Embryonic facial prominence (tissue), 1 donor: ENCODE measurements around the gene ZNF580.

Experiments
- DNase-seq: peaks from one replicate; pipeline ENCODE4 v3.0.0-alpha.2; 2016; ENCODE audit errors: extremely low spot score

ZNF580 gene

GRCh38 chr19:55605637-55606470 lies 34.9 kb upstream of the ZNF580 start, which contains the start of gene ZNF865:
TSS of gene ZNF865 (plus strand) at chr19:55605647. CDS start at chr19:55613619, 7,972 bp downstream.
- DNase-seq: peak; percentile 82

- no peak for DNase-seq
Observed at GRCh38 chr19:55606471-55606787, 34.4 kb upstream of the ZNF580 start.

- DNase-seq: no peak
Observed at GRCh38 chr19:55606817-55607216, 34.0 kb upstream of the ZNF580 start.

DNA sequence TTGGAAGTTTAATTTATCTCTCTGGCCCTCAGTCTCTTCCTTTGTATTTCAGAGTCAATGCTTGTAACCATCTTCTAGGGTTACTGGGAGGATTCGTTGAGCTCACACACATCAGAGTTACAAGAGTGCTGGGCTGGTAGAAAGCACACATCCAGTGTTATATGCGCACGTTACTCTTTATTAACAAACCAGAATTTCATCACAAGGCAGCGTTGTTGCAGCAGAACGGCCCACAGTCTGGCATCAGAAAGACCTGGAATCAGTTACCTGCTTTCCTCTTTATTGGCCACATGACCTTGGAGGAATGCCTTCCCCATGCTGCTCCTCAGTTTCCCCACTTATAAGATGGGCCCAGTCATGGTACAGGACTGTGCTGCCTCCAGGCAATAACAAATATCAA lies 31.5 kb upstream of the ZNF580 start:
- DNase-seq: no peak

GRCh38 chr19:55611300-55611982 lies 29.4 kb upstream of the ZNF580 start:
- DNase-seq: no peak

DNA sequence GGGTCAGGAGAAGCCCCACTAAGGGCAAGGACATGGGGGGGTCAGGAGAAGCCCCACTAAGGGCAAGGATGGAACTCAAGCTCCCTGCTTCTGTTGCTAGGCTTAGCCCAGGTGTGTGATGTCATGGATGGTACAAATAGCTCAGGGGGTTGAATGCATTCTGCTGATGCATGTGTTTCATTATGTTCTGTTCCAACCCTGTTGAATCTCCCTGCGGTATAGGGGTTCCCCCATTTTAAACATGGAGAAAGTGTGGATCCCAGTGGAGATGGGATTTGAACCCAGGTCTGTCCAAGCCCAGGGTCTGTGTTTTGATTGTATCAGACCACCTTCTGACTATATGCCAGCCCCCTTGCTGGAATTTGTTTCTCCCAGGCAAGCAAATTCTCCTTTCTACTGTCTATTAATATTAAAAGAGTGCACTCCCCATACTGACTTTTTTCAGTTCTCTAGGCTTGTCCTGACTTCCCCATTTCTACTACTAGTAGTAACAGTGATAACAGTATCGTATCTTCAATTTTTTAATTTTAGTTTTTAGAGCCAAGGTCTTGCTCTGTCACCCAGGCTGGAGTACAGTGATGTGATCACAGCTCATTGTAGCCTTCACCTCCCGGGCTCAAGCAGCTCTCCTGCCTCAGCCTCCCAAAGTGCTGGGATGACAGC lies 28.7 kb upstream of the ZNF580 start:
- no peak for DNase-seq

DNA sequence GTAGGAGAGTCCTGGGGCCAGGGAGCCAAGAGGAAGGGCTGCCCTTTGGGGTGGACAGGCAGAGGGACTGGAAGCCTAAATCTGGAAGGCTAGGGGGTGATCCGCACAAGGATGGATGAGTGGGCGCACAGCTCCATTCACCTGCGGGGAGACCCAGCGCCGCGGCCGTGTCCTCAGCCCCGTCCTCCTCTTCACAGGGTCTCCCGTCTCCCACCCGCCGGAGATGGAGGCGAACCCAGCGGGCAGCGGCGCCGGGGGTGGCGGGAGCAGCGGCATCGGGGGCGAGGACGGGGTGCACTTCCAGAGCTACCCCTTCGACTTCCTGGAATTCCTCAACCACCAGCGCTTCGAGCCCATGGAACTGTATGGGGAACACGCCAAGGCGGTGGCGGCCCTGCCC lies 27.4 kb upstream of the ZNF580 start:
- DNase-seq: no peak

GRCh38 chr19:55613930-55614710 lies 26.7 kb upstream of the ZNF580 start:
- DNase-seq: no peak

GRCh38 chr19:55614711-55615542 lies 25.9 kb upstream of the ZNF580 start:
- DNase-seq: no peak

DNA sequence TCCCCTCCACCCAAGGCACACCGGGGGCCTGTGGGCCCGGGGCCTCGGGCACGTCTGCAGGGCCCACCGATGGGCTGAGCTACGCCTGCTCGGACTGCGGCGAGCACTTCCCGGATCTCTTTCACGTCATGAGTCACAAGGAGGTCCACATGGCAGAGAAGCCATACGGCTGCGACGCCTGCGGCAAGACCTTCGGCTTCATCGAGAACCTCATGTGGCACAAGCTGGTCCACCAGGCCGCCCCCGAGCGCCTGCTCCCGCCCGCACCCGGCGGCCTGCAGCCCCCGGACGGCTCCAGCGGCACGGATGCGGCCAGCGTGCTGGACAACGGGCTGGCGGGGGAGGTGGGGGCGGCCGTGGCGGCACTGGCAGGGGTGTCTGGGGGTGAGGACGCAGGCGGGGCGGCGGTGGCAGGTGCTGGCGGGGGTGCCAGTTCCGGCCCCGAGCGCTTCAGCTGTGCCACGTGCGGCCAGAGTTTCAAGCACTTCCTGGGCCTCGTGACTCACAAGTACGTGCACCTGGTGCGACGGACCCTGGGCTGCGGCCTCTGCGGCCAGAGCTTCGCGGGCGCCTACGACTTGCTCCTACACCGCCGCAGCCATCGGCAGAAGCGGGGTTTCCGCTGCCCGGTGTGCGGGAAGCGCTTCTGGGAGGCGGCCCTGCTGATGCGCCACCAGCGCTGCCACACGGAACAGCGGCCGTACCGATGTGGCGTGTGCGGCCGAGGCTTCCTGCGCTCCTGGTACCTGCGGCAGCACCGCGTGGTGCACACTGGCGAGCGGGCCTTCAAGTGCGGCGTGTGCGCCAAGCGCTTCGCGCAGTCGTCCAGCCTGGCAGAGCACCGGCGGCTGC lies 25.0 kb upstream of the ZNF580 start:
- DNase-seq: no peak

- no peak for DNase-seq
Observed at GRCh38 chr19:55616395-55616875, 24.4 kb upstream of the ZNF580 start.

DNA sequence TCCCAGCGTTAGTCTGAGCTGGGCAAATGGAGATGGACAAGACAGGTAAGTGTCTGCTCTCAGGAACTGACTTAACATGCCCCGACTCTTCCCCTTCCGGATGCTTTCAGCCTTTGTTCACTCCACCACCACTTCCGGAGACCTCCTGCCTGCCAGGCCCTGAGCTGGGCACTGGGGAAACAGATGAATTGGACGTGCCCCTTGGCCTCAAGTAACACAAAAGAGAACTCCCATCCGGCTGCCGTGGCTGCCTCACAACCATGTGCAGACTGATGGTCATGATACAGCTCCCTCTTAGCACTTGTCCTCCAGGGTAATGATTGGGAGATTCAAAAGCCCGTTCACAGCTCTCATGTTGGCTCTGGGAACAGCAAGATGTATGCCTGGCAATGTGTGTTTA lies 23.4 kb upstream of the ZNF580 start:
- DNase-seq: no peak

DNA sequence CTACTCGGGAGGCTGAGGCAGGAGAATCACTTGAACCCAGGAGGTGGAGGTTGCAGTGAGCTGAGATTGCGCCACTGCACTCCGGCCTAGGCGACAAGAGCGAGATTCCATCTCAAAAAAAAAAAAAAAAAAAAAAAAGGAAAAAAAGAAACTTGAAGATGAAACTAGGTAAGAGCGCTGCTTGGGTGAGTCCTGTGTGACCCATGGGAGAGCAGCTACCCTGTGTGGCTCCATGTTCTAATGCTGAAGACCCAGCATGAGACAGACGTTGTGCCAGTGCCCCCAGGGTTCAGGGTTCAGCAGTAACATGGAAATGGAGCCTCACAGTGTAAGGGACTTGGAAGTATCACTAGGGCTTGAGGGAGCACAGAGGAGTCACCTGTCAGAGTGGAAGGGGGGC lies 22.4 kb upstream of the ZNF580 start:
- DNase-seq: no peak

DNA sequence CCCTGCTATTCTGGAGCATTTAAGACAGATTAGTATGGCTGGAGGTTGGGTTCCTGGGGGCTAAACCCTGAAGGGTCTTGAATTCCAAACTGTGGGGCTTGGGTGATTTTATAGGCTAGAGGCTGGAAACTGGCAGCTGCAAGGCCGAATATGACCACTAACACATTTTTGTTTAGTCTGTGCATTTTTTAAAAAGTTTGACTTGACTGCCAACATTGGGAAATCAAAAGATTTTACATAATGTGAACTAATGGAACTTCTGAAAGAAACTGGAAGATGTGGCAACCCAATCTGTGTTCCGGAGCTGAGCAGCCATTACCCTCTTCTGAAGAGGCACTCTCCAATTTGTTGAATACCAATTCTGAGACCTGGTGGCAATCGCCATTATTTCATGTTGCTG lies 21.5 kb upstream of the ZNF580 start:
- DNase-seq: no peak

- DNase-seq: no peak
Observed at GRCh38 chr19:55620410-55621204, 20.2 kb upstream of the ZNF580 start.

- DNase-seq: no peak
Observed at GRCh38 chr19:55621205-55621672, 19.6 kb upstream of the ZNF580 start.

DNA sequence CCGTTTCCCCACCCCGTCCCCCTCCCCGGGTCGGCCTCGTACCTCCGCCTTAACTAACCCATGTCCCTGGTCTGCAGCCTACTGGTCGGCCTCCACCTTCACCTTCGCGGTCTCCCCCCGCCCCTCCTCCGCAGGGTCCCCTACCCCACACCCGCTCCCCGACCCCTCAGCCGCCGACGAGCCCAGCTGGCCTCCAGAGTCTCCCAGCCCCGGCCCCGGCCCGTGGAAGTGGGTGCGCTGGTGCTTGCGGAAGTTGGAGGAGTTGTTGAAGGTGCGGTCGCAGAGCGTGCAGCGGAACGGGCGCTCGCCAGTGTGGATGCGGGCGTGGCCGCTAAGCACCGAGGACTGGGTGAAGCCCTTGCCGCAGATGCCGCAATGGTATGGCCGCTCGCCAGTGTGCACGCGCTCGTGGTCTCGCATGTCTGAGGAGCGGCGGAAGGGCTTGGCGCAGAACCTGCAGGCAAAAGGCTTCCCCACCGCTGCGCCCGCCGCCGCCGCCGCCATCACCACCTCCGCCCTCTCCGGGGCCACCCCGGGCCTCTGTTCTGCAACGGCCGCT lies 19.1 kb upstream of the ZNF580 start:
- DNase-seq: no peak

GRCh38 chr19:55622242-55622969 lies 18.4 kb upstream of the ZNF580 start:
- DNase-seq: no peak
